Central memory CD4-positive, alpha-beta T cell (primary cell): ENCODE results near the gene TRAPPC14.
"Not testable (repeated sequence)": the region's sequence is repeated elsewhere in the genome, so short reads cannot be mapped to it uniquely, and the experiment has no call there.

Experiments
- DNase-seq: peaks from one replicate; pipeline ENCODE4 v3.0.0; 2022
- total RNA-seq, 3 experiments: gene quantifications; one replicate each; lab custom pipeline; 2026; lab: John Stamatoyannopoulos, UW

The TRAPPC14 gene, protein sequence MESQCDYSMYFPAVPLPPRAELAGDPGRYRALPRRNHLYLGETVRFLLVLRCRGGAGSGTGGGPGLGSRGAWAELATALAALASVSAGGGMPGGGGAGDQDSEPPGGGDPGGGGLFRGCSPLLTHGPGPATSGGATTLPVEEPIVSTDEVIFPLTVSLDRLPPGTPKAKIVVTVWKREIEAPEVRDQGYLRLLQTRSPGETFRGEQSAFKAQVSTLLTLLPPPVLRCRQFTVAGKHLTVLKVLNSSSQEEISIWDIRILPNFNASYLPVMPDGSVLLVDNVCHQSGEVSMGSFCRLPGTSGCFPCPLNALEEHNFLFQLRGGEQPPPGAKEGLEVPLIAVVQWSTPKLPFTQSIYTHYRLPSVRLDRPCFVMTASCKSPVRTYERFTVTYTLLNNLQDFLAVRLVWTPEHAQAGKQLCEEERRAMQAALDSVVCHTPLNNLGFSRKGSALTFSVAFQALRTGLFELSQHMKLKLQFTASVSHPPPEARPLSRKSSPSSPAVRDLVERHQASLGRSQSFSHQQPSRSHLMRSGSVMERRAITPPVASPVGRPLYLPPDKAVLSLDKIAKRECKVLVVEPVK
- 37.8 to 65.8 (median 45.6) reads per million in 3 experiments for total RNA-seq

DNA sequence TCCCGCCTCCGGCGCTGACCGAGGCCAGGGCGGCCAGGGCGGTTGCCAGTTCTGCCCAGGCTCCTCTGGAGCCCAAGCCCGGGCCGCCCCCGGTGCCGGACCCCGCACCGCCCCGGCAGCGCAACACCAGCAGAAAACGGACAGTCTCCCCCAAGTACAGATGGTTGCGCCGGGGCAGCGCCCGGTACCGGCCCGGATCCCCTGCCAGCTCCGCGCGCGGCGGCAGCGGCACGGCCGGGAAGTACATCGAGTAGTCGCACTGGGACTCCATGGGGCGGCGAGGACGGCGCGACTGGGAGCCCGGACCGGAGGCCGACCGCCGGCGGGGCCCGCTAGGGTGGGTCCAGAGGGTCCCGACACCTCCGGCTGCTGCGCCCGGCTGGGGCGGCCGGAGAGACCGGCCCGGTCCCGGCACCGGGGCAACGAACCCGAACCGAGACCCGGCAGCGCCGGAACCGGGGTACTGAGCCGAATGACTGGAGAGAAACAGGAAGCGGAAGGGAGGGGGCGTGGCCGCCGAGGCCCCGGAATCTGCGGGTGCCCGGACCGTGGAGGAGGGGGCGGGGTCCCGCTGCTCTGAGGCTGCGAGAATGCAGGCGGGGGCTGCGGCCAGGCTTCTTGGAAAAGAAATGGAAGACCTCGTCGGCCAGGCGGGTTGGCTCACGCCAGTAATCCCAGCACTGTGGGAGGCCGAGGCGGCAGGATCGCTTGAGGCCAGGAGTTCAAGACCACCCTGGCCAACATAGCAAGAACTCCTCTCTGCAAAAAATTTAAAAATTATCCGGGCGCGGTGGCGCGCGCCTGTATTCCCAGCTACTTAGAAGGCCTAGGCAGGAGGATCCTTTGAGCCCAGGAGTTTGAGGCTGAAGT is at the start of gene TRAPPC14:
TRAPPC14 (minus strand) TSS at position 495 of the 870 bp plus-strand sequence; CDS start at position 271, 224 bp downstream.
- DNase-seq, result peak; percentile 85

DNA sequence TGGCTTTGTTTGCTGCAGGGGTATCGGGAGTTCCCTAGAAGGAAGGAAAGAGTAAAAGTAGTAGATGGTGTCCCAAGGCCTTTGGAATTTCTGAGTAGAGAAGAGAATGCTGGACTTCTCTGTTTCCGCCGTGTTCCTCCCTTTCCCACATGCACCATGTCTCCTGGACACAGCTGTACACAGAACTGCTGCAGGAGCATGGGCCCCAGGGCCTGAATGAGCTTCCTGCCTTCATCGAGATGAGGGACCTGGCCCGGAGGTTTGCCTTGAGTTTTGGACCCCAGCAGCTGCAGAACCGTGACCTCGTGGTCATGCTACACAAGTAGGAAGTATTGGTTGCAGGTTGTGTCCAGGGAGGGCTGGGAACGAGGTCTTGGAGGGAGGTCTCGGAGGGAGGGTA is 45.9 kb upstream of the TRAPPC14 start:
- DNase-seq, result no peak

DNA sequence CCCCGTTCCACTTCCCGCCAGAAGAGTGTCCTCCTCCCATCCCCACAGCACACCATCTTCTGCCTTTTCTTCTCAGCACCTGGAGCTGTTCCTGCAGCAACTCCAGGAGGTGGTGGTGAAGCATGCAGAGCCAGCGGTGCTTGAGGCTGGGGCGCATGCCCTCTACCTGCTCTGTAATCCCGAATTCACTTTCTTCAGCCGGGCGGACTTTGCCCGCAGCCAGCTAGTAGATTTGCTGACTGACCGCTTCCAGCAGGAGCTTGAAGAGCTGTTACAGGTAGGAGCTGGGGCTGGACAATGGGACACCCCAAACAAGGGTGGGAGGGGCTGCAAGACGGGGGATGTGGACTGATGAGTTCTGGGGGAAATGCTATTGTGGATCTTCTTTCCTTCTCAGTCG is 42.2 kb upstream of the TRAPPC14 start:
- no peak for DNase-seq

DNA sequence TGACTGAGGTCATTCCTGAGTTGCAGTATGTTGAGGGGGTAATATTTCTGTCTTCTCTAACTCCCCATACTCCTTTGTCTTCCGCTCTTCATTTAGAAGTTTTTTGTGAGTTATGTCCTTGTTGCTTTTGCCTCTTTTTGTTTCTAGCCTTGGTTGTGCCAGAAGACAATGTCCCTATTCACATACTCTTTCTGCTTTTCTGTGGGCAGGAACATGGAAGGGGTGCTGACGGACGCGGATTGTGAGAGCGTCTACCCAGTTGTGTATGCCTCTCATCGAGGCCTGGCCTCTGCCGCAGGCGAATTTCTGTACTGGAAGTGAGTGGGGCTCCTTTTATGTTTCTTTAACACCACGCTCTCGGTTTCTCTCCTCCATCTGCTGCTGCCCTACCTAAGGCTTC is 39.7 kb upstream of the TRAPPC14 start:
- no peak for DNase-seq

DNA sequence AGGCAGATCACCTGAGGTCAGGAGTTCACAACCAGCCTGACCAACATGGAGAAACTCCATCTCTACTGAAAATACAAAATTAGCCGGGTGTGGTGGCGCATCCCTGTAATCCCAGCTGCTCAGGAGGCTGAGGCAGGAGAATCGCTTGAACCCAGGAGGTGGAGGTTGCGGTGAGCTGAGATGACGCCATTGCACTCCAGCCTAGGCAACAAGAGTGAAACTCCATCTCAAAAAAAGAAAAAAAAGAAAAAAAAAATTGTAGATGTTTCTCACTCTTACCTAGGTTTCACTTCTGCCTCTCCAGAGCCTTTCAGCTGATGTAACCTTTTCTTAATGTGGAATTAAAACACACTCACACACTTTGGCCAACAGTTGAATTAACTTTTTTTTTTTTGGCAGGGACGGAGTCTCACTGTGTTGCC is 37.4 kb upstream of the TRAPPC14 start:
- DNase-seq, result not testable (repeated sequence)

DNA sequence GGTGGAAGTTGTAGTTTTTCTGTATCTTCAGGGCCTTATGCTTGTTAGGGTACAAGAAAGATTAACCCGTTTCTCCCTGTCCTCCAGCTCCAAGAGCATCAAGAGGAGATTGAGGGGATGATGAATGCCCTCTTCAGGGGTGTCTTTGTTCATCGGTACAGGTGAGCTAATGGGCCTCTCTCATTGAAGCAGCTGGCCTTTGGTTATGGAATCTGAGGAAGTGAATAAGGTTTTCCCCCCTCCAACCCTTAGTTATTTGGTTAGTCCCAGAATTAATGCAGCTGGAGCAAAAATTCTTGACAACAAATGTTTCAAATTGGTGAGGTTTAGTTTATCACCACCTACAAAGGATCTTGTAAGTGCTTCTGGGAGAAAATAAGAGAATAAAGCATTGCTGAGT is 36.7 kb upstream of the TRAPPC14 start:
- no peak for DNase-seq

DNA sequence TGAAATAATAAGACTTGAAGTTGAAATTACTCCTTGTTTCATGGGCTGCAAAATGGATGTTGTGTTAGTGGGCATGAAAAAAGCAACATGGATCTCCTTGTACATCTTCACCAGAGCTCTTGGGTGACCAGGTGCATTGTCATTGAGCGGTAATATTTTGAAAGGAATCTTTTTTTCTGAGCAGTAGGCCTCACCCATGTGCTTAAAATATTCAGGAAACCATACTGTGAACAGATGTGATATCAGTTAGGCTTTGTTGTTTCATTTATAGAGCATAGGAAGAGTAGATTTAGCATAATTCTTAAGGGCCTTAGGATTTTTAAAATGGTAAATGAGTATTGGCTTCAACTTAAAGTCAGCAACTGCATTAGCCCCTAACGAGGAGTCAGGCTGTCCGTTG is 34.4 kb upstream of the TRAPPC14 start:
- DNase-seq, result no peak

DNA sequence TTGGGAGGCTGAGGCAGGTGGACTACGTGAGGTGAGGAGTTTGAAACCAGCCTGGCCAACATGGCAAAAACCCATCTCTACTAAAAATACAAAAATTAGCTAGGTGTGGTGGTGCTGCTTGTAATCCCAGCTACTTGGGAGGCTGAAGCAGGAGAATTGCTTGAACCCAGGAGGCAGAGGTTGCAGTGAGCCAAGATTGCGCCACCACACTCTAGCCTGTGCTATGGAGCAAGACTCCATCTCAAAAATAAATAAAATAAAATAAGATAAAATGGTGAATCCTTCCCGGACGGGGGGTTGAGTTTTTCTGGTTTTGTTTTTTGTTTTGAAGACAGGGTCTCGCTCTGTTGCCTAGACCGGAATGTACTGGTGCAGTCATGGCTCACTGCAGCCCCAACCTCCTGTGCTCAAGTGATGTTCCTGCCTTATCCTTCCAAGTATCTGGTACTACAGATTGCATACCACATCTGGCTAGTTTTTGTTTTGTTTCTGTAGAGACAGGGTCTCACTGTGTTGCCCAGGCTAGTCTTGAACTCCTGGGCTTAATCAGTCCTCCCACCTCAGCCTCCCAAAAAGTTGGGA is 33.8 kb upstream of the TRAPPC14 start:
- not testable (repeated sequence) for DNase-seq

DNA sequence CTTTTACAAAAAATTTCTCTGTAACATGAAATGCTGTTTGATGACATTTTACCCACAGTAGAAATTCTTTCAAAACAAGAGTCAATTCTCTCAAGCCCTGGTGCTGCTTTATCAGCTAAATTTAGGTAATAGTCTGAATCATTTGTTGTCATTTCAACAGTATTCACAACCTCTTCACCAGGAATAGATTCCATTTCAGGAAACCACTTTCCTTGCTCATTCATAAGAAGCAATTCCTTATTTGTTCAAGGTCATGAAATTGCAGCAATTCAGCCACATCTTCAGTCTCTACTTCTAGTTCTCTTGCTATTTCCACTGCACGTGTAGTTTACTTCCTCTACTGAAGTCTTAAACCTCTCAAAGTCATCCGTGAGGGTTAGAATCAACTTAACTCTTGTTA is 33.3 kb upstream of the TRAPPC14 start:
- DNase-seq, result no peak

DNA sequence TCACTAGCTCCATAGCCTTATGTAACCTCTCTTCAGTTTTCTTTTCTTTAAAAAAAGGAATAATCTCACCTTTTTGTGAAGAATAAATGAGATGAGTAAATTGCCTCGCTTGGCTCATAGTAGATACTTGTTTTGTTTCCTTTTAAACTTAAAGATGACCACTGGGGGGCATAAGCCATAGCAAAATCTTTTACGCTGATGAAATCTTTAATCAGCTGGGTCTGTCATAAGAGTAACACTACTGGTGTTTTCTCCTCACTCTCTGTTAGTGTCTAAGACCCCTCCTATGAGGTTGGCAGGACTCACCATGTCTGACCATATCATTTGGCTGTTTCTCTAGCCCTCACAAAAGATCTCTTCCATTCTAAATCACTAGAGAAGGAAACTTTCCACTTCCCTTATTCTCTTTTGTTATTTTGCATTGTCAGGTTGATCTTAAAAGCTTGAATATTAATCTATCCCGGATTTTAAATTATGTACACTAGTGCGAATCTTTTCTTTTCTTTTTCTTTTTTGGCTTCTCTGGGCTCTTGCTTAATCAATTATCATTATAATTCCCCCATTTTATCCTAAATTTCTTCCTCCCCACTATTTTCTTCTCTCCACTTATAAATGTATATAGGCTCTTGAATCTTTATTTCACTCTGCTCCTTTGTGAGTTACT is 31.7 kb upstream of the TRAPPC14 start:
- DNase-seq, result peak; percentile 50

DNA sequence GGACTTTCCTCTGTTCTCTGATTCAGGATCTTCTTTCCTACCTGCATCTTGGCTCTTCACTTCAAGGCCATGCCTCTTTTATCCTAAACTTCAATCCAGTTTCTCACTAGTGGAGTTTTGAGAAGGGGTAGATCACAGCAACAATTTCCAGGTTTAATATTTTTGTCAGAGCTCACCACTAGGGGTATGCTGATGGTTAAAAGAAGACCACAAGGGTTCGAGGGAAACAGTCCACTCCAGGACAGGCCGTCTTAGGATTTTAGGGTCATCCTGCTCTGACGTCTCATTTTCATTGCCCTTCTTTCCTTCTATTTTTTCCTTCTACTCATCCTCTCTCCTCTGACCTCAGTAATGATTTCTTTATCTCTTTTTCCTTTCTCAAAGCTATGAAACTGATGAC is 30.5 kb upstream of the TRAPPC14 start:
- DNase-seq, result no peak

DNA sequence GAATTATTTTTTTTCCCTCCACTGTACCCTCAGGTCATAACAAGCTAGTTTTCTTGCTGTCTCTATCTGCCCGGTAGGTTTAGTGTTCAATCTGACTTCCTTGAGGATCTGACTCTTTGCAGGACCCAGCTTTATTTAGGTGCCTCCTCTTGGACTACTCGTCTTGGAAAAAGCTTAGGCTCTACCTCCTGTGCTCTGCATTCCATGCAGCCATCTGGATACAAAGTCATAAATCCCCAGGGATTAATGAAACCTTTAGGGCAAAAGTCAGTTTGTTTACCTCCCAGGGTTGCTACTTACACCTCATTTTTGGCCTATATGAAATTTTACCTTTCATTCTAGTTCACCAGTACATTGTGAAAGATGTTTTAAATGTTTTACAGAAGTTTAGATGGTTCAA is 27.2 kb upstream of the TRAPPC14 start:
- DNase-seq, result no peak

DNA sequence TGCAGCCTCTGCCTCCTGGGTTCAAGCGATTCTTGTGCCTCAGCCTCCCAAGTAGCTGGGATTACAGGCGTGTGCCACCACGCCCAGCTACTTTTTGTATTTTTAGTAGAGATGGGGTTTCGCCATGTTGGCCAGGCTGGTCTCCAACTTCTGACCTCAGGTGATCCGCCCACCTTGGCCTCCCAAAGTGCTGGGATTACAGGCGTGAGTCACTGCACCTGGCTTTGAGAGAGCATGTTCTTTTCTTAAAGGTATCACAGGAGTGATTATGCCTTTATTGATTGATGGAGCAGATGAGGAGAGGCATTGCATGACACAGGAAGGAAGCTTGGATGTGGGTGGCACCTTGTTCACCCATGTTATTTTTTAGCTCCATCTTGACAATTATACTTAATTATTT is 24.6 kb upstream of the TRAPPC14 start:
- not testable (repeated sequence) for DNase-seq

DNA sequence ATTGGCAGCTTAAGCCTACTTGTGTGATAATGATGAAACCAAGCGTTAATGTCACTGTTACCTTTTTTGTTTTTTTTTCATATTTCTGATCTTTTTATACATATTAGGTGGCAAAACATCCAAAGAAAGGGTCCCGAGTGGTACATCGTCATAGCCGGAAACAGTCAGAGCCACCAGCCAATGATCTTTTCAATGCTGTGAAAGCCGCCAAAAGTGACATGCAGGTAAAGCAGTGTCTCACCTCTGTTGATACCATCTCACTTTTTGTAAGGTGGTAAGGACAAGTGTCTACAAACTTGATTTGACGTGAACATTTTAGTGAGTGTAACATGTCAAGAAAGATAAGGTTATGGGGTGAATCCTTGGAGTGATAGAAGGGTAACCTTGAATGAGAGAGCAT is 24.1 kb upstream of the TRAPPC14 start:
- DNase-seq, result not testable (repeated sequence)

DNA sequence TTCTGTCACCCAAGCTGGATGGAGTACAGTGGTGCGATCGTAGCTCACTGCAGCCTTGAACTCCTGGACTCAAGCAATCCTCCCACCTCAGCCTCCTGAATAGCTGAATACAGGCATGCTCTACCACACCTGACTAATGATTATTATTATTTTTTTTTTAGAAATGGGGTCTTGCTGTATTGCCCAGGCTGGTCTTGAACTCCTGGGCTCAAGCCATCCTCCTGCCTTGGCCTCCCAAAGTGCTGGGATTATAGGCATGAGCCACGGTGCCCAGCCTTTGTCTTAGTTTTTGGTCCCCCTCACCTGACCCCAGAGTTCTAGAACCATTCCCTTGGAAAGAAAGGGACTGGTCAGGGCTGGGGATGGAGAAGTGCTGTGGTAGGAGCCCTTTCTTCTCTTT is 21.6 kb upstream of the TRAPPC14 start:
- not testable (repeated sequence) for DNase-seq

DNA sequence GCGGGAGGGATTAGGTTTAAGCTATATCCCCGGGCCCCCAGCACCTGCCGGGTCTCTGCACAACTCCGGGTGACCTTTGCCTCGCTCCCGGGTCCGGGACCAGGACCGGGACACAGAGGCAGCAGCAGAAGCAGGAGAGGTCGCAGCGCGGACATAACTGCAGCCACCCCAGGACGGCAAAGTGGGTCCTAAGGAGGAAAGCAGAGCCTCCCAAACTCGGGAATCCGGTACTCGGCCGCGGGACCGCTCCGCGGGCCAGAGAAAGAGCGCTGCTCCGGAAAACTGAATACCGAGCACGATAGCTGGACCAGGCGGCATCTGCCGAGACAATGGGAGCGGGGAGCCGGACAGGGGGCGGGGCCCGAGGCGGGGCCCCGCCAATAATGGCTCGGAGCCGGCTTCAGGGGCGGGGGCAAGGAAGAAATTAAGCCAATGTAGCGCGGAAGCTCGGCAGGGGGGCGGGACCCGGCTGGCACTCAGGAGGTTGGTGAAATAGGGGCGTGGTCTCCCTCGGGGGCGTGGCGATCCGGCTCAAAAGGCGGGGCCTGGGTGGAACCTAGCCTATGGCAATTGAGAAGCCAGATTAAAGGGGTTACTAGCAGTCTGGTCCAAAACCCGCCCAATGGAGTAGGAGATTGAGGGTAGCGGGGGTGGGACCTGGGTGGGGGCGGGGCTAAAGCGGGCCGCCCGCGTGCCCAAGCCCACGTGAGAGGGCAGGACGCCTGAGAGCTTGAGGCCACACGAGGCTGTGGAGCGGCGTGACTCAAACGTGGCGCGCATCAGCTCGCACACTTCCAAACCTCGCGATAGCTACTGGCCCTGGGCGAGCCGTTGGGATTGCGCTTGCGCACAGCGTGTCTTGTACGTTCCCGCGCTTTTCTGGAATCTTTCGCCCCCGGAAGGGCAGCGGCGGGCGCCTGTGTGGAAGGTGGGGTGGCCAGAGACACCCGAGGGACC is 18.8 kb upstream of the TRAPPC14 start, which contains the start of the genes GPC2 and STAG3:
GPC2 (minus strand) TSS at position 337 of the 957 bp plus-strand sequence; CDS start at position 155, 182 bp downstream.
STAG3 (plus strand) TSS at position 874 of the 957 bp plus-strand sequence. CDS start 2,639 bp downstream, outside the sequence.
- DNase-seq, result peak; percentile 97

DNA sequence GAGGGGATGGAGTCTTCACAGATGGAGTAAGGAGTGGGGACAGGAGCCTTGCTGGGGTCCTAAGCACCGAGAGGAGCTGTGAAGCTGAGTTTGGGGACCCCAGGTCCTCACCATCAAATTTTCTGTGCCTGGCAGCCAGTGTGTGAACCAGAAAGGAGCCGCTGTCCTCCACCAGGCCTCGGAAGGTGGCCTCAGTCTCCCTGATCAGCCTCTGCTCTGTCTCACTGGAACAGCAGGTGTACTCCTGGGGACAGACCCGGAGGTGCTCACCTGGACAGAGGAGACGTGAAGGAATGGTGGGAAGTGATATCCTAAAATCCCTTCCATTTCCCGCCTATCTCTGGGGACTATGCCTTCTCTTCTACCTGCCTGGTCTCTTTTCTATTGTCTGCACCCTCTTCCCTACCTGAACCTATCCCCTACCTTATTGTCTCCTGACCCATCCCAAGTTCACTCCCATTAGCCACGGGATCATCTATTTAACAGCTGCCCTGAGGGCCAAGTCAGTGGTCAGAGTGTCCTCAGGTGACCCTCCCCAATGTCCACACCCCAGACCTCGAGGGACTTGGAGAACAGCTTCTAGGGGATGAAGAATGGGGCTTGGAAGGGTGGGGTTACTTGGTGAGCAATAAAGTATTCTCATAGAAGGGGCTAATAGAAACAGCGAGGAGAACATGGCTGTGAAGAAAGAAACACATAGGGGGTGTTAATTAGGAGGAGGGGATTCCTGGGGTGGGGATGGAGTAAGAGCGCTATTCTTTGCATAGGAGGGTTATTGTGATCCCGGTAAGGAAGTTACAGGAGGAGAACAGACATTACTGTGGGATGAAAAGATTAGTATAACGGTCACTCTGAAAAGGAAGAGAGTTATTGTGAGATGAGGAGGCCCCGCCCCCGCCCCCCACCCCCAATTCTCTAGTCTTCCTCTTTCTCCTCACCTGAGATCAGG is 17.8 kb upstream of the TRAPPC14 start:
- no peak for DNase-seq

DNA sequence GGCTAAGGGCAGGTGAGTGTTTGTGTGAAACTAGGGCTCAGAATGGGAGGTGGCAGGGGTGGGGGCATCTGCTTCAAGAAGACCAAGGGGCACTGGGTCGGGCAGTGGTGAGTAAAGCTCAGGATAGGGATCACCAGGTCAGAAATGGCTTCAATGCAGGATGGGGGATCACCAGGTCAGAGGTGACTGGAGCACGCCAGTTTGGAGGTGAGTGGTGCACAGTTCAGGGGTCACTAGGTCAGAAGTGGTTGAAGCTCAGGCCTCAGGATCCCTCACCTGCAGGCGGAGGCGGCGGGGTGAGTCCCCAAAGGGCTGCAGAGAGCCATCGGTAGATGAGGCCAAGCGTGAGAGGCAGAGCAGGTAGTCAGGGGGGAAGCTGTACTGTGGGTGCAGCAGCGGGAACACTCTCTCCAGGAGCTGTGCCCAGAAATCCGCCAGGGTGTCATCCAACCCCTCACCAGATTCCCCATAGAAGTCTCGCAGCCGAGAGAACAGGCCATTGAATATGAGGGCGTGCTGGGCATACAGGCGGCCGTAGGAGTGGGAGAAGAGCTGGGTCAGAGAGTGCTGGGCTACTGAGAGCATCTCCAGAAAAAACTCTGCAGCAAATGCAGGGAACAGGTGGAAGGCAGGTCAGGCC is 16.9 kb upstream of the TRAPPC14 start:
- no peak for DNase-seq

DNA sequence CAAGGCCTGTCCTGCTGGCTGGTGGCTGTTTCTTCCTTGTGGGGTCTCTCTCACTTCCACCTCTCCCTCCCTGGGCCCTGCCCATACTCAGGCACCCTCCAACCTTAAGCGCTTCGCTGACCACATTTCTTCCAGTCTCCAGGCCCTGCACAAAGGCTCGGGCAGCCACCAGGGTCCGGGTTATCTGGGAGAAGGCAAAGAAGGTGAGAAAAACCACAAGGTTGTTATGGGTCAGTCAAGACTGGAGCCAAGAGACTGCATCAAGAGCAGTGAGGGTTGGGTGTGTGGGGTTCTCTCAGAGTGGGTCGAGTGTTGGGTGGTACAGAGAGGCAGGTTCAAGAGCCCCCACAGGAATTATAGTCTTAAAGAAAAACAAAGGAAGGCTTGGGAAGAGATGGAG is 16.1 kb upstream of the TRAPPC14 start:
- DNase-seq, result no peak
